Liver (tissue), 9 donors: ENCODE measurements around the gene PRDX1. TPM values are rescaled to one million over a fixed set of nuclear protein-coding genes. Genes with fewer than 3 reads are reported as not detected.
"Not testable (repeated sequence)": the region's sequence is repeated elsewhere in the genome, so short reads cannot be mapped to it uniquely, and the experiment has no call there.

ENCODE experiments used
- DNase-seq: peaks from one replicate; pipeline ENCODE4 v3.0.0-alpha.2; 2017; ENCODE audit warnings: low spot score
- H3K27ac ChIP-seq, 2 donors: one replicate each; pipeline ENCODE4 v1.7.0; 2013; ENCODE audit warnings: inconsistent platforms in 2 of 2, low read length in 2 of 2, control low read depth in 1 of 2, low read depth in 1 of 2, mild to moderate bottlenecking in 1 of 2
- H3K27me3 ChIP-seq, 4 donors: one replicate each; pipeline versions ENCODE4 v1.6.1 to v1.7.0; 2013; ENCODE audit warnings: low read length in 3 of 4, inconsistent platforms in 1 of 4, mild to moderate bottlenecking in 1 of 4, moderate library complexity in 1 of 4; ENCODE audit not compliant: control insufficient read depth in 4 of 4, insufficient read depth in 4 of 4
- H3K36me3 ChIP-seq, 4 donors: one replicate each; pipeline versions ENCODE4 v1.6.1 to v1.7.0; 2013; ENCODE audit warnings: low read length in 3 of 4, mild to moderate bottlenecking in 3 of 4, low read depth in 1 of 4, moderate library complexity in 1 of 4; ENCODE audit not compliant: control insufficient read depth in 4 of 4, insufficient read depth in 3 of 4
- H3K4me1 ChIP-seq, 4 donors: one replicate each; pipeline versions ENCODE4 v1.6.1 to v1.7.0; 2013; ENCODE audit warnings: low read length in 3 of 4, mild to moderate bottlenecking in 3 of 4, moderate library complexity in 1 of 4; ENCODE audit not compliant: control insufficient read depth in 4 of 4, insufficient read depth in 4 of 4
- H3K4me3 ChIP-seq, 3 donors: one replicate each; pipeline versions ENCODE4 v1.6.1 to v1.7.0; 2013; ENCODE audit warnings: low read length in 3 of 3, control low read depth in 1 of 3, low read depth in 1 of 3, mild to moderate bottlenecking in 1 of 3
- H3K9ac ChIP-seq, 2 donors: one replicate each; pipeline ENCODE4 v1.7.0; 2013; ENCODE audit warnings: low read length in 2 of 2, mild to moderate bottlenecking in 2 of 2, moderate library complexity in 2 of 2, control low read depth in 1 of 2, low read depth in 1 of 2
- H3K9me3 ChIP-seq, 4 donors: one replicate each; pipeline versions ENCODE4 v1.6.1 to v1.7.0; 2013; ENCODE audit warnings: low read length in 3 of 4; ENCODE audit not compliant: control insufficient read depth in 4 of 4
- FOXA1 ChIP-seq: IDR thresholded peaks from 2 replicates; pipeline ENCODE4 v1.6.1; 2016; ENCODE audit warnings: antibody characterized with exemption
- HNF4A ChIP-seq, 2 donors: conservative IDR thresholded peaks; 2 replicates each; pipeline ENCODE4 v1.6.1; 2016; ENCODE audit warnings: antibody characterized with exemption in 2 of 2, mild to moderate bottlenecking in 2 of 2
- JUND ChIP-seq, 2 donors: IDR thresholded peaks; 2 replicates each; pipeline ENCODE4 v1.6.1; 2016; ENCODE audit warnings: antibody characterized with exemption in 2 of 2
- MAX ChIP-seq: IDR thresholded peaks from 2 replicates; pipeline ENCODE4 v1.6.1; 2016; ENCODE audit warnings: antibody characterized with exemption
- NR2F2 ChIP-seq: IDR thresholded peaks from 2 replicates; pipeline ENCODE4 v1.6.1; 2016; ENCODE audit warnings: antibody characterized with exemption
- REST ChIP-seq: IDR thresholded peaks from 2 replicates; pipeline ENCODE4 v1.6.1; 2016; ENCODE audit warnings: antibody characterized with exemption, mild to moderate bottlenecking
- RXRA ChIP-seq, 2 donors: IDR thresholded peaks; 2 replicates each; pipeline ENCODE4 v1.6.1; 2017 to 2018; ENCODE audit warnings: antibody characterized with exemption in 2 of 2, mild to moderate bottlenecking in 1 of 2
- SP1 ChIP-seq: IDR thresholded peaks from 2 replicates; pipeline ENCODE4 v1.6.1; 2018; ENCODE audit warnings: antibody characterized with exemption, mild to moderate bottlenecking
- TAF1 ChIP-seq: conservative IDR thresholded peaks from 2 replicates; pipeline ENCODE4 v1.6.1; 2016; ENCODE audit warnings: antibody characterized with exemption, mild to moderate bottlenecking
- YY1 ChIP-seq: IDR thresholded peaks from 2 replicates; pipeline ENCODE4 v1.6.1; 2016; ENCODE audit warnings: antibody characterized with exemption, mild to moderate bottlenecking
- ZBTB33 ChIP-seq: IDR thresholded peaks from 2 replicates; pipeline ENCODE4 v1.6.1; 2016; ENCODE audit warnings: antibody characterized with exemption
- WGBS: extraction: QIAGEN DNeasy Blood & Tissue Kit; methylation state at CpG from one replicate; pipeline ENCODE4 v1.1.7; 2013; 5-methylcytosine and 5-hydroxymethylcytosine counted together
- polyA plus RNA-seq, 2 donors: library from polyadenylated mRNA; stranded (reverse) in 1 of 2; unstranded in 1 of 2; fragments of 200-250 nt in 1 of 2; fragments of >200 nt in 1 of 2; fragmentation: Nextera tagmentation in 1 of 2; extraction: Ambion mirVana in 1 of 2; gene quantifications; one replicate each; pipeline versions ENCODE4 v1.2.1 to v1.2.3, GENCODE V29; 2013 to 2015
- total RNA-seq, 2 donors: library from RNA; depleted of rRNA; stranded (reverse); fragments of >200 nt; gene quantifications; one replicate each; pipeline ENCODE4 v1.2.3, GENCODE V29; 2014
- donor health status: healthy.
- donor health status: healthy.
- donor health status: healthy.
- donor health status: healthy.
- donor health status: healthy.

PRDX1 gene
- total and polyA plus RNA-seq, 4 donors: 270 to 623 (median 397) TPM

- peaks cover 10 to 25% (median 14%) of the 10 kb centered on the region in 4 donors for H3K4me1 ChIP-seq
- H3K9ac ChIP-seq, H3K27ac ChIP-seq, H3K36me3 ChIP-seq, H3K4me3 ChIP-seq, H3K9me3 ChIP-seq, DNase-seq, H3K27me3 ChIP-seq: not testable (repeated sequence)
- WGBS: 93% methylated on average over 10 of the region's 10 CpGs
Observed at GRCh38 chr1:45523975-45524374, 2.3 kb upstream of the PRDX1 start.

- not testable (repeated sequence) for H3K9me3 ChIP-seq, H3K27ac ChIP-seq, H3K9ac ChIP-seq, H3K27me3 ChIP-seq, H3K36me3 ChIP-seq, H3K4me3 ChIP-seq, DNase-seq
- peaks cover 10 to 29% (median 18%) of the 10 kb centered on the region in 4 donors for H3K4me1 ChIP-seq
- 87% methylated on average over 2 of the region's 2 CpGs for WGBS
Observed at GRCh38 chr1:45523516-45523915, 1.8 kb upstream of the PRDX1 start.

GRCh38 chr1:45522324-45523104 lies 830 bp upstream of the PRDX1 start:
- Histone ChIP-seq H3K9ac (peak overlapping the region; percentile 53 to 90), H3K27me3 (no peaks in the 10 kb centered on the region), H3K36me3 (peaks cover 0 to 5% (median 1%) of the 10 kb centered on the region in 4 donors), H3K4me1 (peaks cover 13 to 30% (median 22%) of the 10 kb centered on the region in 4 donors), H3K9me3 (no peaks in the 10 kb centered on the region), H3K27ac (peak overlapping the region; percentile 92 to 96), H3K4me3 (peak overlapping the region; percentile 79 to 97 (median 85))
- TF ChIP-seq HNF4A (conservative IDR thresholded peaks at IDR 0.05) (peak in 1 of 2 donors; percentile 14), RXRA (IDR thresholded peaks at IDR 0.05) (no peak)
- 55% methylated on average over 21 of the region's 21 CpGs for whole genome bisulfite sequencing
- no peak for DNase-seq

- H3K27me3 ChIP-seq: not testable (repeated sequence)
Observed at GRCh38 chr1:45519774-45520173, 1.9 kb downstream of the PRDX1 start.

GRCh38 chr1:45518910-45519309 lies 2.8 kb downstream of the PRDX1 start:
- no peaks in the 10 kb centered on the region for H3K9me3 ChIP-seq
- peak overlapping the region in 1 of 3 donors; percentile 16 for H3K4me3 ChIP-seq
- WGBS: 6% methylated on average over 1 of the region's 1 CpG
- H3K36me3 ChIP-seq: peaks cover 16 to 32% (median 24%) of the 10 kb centered on the region in 4 donors
- peaks cover 9 to 47% (median 43%) of the 10 kb centered on the region in 4 donors for H3K4me1 ChIP-seq
- no peaks in the 10 kb centered on the region for H3K27me3 ChIP-seq
- no peak overlapping the region for H3K27ac ChIP-seq
- peak overlapping the region in 1 of 2 donors; percentile 36 for H3K9ac ChIP-seq
- no peak for TF ChIP-seq REST
- TF ChIP-seq SP1: no peak
- no peak for TF ChIP-seq YY1
- TF ChIP-seq JUND (IDR thresholded peaks at IDR 0.05): no peak
- TF ChIP-seq TAF1: no peak
- no peak for TF ChIP-seq MAX
- no peak for TF ChIP-seq RXRA (IDR thresholded peaks at IDR 0.05)
- no peak for TF ChIP-seq ZBTB33
- TF ChIP-seq FOXA1: no peak
- no peak for TF ChIP-seq HNF4A (conservative IDR thresholded peaks at IDR 0.05)
- TF ChIP-seq NR2F2: no peak
- DNase-seq: no peak

More at GRCh38 chr1:45519774-45520173, 1.9 kb downstream of the PRDX1 start:
- not testable (repeated sequence) for H3K9me3 ChIP-seq, H3K27ac ChIP-seq, DNase-seq, H3K9ac ChIP-seq
- peaks cover 9 to 45% (median 38%) of the 10 kb centered on the region in 4 donors for H3K4me1 ChIP-seq
- 64% methylated on average over 16 of the region's 16 CpGs for WGBS
- peak overlapping the region in 1 of 3 donors; percentile 16 for H3K4me3 ChIP-seq
- H3K36me3 ChIP-seq: peaks cover 12 to 24% (median 18%) of the 10 kb centered on the region in 4 donors
